NCI-H187 (cell line): Measurements from ENCODE around the gene KLHL3.
A peak's percentile ranks its signal among the peaks of the same experiment; 100 is the strongest.

Experiments
- DNase-seq, 2 experiments: peaks; one replicate each; lab custom pipeline; 2025; lab: John Stamatoyannopoulos, UW

KLHL3 gene

DNA sequence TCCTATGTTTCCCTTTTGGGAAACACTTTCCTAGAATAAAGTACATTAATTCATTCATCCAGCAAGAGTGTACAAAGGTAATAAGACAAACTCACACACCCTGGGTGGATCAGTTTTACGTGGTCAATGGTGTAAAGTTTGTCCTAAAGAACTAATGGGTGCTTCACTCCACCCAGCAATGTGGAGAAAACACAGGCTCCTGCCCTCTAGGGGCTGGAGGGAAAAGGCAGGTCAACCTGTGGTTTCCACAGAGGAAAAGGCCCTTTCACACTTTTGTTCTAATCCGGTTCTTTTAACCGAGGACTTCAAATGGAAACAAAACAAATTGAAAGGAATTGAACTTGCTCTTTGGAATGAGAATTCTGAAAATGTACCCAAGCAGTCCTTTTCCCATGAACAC lies 155.9 kb downstream of the KLHL3 start:
- DNase-seq = no peak

DNA sequence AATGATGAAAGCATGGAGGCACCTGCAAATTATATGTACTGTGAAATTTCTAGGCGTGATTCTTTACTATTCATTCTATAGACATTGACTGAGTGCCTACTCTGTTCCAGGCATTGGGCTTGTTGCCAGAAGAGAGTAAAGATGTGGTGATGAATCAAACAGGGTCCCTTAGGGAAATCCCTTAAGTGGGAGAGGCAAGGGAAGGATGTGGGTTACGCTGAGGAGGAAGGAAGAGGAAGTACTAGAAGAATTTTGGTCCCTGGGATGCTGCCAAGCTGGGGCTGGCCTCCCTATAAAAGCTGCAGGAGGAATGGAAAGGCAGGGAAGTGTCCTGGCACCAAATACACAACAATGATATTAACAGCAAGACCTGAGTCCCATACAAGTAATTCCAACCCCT lies 160.0 kb downstream of the KLHL3 start:
- peak; percentile 7 for DNase-seq

DNA sequence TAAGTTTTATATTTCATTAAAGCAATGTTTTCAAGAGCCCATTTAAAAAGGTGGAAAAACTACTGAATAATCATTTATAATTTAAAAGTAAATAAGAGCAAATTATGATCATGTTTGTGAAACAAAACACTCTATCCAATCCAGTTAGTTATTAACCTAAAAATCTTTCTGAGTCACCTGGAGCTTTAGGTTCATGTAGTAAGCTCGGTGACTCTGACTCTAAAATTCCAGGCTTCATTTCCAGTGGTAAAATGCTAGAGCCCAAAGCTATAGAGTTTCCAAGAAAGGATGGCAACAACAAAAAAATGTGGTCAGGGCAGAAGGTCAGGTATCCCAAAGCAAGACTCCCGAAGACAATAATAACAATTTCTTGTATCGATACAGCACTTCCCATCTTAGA lies 160.7 kb downstream of the KLHL3 start:
- no peak for DNase-seq

DNA sequence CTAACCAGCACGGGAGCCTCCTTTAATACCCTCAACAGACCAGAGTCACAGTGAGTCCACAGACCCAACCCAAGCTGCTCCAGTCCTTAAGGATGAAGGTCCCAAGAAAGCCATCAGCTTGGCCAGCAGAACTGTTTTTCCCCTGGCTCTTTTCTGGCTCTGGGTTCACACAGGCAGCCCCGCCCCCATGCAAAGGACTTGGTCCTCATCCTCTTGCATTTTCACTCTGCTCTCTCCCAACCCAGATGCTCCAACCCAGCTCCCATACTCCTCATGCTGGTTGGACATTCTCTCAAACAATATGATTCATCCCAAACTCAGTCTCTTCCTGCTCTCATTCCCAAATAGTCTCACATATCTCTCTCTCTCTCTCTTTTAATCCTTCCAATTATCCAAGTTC lies 162.5 kb downstream of the KLHL3 start:
- no peak for DNase-seq

DNA sequence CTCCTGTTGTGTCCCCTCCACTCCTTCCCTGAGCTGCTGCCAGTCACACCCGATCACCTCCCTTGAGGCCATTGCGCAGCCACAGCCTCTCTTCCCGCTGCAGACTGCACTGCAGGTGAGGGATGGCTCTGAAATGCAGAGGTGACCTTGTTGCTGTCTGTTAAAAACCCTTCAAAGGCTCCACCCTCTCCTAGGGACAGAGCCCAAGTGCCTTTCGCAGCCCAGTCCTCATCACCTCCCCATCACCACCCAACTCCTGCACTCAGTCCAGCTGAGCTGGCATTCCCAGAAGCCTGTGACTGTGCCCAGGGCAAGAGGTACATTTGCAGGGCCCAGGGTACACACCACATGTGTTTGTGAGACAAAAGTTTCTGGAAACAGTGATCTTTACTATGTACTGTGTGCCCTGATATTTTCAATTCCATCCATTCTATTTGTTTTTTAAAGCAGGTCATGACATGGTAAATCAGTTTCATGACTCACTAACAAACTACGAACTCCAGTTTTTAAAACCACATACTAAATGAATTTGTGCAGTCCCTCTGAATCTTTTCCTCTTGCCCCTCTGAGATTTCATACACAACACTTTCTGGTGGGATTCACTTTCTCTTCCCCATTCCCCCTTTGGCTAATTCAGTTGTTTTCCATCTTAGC lies 163.7 kb downstream of the KLHL3 start:
- peak in 1 of 2 experiments; percentile 22 for DNase-seq

DNA sequence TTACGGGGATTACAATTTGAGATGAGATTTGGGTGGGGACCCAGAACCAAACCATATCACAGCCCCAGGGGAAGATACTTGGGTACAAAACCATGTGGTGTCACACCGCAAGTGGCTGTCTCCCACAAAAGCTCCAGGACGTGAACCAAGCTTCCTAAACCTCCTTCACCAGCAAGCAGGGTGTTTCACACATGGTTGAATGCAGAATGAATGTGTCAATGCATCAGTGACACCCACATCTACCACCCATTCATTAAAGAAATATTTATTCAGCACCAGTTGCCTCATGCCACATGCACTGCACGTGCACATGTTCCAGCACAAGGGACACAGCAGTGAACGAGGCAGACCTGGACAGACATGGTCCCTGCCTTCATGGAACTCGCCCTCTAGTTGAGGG lies 165.8 kb downstream of the KLHL3 start:
- no peak for DNase-seq
